ENCODE results near the gene LAMB4.

Gene LAMB4, protein sequence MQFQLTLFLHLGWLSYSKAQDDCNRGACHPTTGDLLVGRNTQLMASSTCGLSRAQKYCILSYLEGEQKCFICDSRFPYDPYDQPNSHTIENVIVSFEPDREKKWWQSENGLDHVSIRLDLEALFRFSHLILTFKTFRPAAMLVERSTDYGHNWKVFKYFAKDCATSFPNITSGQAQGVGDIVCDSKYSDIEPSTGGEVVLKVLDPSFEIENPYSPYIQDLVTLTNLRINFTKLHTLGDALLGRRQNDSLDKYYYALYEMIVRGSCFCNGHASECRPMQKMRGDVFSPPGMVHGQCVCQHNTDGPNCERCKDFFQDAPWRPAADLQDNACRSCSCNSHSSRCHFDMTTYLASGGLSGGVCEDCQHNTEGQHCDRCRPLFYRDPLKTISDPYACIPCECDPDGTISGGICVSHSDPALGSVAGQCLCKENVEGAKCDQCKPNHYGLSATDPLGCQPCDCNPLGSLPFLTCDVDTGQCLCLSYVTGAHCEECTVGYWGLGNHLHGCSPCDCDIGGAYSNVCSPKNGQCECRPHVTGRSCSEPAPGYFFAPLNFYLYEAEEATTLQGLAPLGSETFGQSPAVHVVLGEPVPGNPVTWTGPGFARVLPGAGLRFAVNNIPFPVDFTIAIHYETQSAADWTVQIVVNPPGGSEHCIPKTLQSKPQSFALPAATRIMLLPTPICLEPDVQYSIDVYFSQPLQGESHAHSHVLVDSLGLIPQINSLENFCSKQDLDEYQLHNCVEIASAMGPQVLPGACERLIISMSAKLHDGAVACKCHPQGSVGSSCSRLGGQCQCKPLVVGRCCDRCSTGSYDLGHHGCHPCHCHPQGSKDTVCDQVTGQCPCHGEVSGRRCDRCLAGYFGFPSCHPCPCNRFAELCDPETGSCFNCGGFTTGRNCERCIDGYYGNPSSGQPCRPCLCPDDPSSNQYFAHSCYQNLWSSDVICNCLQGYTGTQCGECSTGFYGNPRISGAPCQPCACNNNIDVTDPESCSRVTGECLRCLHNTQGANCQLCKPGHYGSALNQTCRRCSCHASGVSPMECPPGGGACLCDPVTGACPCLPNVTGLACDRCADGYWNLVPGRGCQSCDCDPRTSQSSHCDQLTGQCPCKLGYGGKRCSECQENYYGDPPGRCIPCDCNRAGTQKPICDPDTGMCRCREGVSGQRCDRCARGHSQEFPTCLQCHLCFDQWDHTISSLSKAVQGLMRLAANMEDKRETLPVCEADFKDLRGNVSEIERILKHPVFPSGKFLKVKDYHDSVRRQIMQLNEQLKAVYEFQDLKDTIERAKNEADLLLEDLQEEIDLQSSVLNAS (N-terminal part only)

DNA sequence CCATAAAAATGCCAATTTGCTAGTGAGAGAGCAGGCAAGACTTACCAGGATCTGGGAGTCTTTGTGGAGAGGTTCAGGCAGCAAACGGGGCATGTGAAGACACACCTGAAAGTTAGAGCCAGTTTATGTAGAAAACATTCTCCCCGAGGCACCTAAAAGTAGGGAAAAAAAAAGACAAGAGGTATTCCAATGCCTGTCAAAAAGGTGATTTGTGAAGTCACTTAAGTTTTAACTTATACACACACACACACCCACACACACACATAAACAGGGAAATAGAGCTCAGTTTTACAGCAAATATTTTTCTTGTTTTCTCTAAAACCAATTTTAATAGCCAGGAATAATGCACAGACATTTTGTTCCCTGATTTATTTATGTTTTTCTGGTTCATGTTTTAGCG, at the start of gene LAMB4:
TSS of gene LAMB4 (minus strand) at position 101 of the 400 bp plus-strand sequence. CDS start 7,197 bp downstream, outside the sequence.
- no peak for DNase-seq

DNA sequence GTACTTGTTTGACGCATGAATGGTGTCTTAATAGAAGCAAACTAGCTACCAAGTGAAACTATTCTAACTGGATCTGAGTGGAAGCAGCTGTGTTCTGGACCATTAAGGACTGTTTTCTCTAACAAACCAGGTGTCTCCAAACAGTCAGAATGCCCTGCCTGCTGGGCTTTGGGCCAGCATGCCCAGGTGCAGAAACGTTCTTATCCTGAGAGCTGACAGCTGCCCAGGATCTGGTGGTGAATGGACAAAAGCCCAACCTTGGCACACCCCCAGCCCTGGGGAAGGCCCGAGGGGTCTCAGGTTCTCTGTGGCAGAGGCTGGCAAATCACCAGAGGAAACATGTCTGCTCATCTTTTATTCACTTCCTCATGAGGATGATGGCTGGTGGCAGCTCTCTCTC, 48.2 kb upstream of the LAMB4 start:
- peak; percentile 88 for DNase-seq

DNA sequence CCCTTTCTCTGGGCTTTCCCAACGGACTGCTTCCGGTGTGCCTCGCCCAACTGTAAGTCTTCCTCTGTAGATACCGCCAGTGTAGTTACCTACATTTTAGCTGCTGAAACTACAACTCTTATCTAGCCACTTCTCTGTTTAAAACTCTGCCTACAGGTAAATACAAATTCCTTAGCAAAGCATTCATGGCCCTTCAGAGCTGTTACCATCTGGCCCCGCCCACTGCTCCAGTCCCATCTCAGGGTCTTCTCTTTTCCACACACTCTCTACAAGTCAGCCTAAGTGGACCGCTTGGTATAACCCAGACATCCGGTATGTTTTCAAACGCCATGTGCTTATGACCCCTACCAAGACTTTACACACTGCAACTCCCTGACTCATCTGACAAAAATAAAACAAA, 41.0 kb upstream of the LAMB4 start:
- no peak for DNase-seq

DNA sequence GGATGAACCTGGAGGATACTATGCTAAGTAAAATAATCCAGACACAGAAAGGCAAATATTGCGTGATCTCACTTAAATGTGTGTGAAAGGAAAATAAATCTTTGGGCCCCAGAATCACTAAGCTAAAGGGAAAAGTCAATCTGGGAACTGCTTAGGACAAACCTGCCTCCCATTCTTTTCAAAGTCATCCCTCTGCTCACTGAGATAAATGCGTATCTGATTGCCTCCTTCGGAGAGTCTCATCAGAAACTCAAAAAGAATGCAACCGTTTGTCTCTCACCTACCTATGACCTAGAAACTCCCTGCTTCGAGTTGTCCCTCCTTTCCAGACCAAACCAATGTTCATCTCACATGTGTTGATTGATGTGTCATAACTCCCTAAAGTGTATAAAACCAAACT, 40.1 kb upstream of the LAMB4 start:
- DNase-seq, result no peak

DNA sequence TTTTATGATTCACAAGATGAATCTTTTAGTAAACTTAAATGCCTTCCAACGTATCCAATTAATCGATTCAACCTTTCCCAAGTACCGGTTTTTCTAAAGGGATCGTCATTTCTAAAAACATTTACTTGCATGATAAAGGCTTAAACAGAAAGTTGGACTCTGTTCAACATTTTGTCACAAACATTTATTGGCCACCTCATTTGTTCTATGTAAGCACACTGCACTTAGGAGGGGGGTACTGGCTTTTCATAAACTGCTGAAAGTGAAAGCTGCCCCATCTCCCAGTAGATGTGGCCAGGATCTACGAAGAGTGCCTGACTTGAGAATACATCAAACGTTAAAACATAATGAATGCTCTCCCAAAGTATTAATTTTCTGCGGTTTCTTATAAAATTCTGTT, 37.3 kb upstream of the LAMB4 start:
- DNase-seq, result no peak

DNA sequence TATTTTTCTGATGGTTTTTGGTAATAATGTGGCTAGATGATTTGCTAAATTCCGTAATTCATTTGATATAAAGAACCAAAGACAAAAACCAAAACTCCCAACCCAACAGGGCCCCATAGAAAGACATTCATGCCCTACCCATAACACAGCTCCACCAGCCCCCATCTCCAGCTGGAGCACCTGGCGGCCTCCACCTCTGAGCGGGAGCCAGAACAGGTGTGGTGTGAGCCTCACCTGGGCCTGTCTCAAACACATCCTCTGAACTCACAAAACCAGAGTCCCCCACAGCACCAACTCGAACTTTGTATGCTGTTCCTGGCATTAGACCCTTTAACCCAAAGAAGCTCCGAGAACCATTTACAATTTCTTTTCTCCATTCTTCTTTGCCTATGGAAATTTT, 36.5 kb upstream of the LAMB4 start:
- no peak for DNase-seq

DNA sequence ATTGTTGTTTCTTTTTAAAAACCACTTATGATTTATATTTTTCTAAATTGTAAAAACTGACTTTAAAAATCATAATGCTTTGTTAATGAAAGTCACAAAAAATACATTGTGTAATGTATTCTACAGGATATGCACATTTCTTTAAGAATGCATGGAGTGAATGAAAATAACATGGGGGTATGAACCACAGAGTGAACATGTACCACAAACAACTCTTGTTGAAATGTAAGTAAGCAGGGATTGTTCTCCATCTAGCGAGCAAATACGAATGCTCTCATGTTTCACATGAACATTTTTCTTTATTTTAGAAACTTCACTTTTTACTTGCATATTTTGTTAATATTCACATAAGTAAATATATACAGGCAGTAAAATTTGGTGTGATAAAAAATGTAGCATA, 35.6 kb upstream of the LAMB4 start:
- no peak for DNase-seq

DNA sequence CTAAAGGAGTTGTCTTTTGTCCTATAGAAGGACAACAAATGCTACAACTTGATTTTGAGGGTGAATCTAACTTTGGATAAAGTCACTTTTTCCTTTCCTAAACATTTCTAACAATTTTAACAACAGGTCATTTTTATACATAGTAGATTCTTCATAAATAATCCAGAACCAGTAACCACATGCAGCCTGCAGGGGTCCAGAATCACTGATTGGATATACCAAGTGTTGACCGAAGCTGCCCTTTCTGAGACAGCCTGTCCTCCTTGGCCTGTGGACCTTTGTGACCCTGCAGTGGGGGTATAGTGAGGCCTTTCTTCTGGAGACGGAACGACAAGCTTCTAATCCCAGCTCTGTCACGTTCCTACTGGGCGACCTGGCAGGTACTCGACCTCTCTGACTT, 34.8 kb upstream of the LAMB4 start:
- no peak for DNase-seq

DNA sequence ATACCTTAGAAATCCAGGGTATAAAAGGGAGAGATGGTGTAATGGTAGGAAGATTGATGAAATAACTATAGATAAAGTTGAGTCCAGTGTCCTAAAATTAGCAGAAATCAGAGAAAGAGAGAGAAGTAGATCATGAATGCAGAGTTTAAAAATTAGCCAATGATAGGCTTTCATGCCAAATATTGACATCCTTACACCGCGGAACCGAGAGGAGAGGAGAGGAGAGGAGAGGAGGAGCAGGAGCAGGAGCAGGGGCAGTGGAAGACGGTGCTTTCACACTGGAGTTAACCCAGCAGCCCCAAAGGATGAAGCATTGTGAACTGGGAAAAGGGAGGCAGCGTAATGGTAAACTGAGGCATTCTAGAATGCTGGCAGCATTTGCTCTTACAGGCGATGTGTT, 34.2 kb upstream of the LAMB4 start:
- no peak for DNase-seq

DNA sequence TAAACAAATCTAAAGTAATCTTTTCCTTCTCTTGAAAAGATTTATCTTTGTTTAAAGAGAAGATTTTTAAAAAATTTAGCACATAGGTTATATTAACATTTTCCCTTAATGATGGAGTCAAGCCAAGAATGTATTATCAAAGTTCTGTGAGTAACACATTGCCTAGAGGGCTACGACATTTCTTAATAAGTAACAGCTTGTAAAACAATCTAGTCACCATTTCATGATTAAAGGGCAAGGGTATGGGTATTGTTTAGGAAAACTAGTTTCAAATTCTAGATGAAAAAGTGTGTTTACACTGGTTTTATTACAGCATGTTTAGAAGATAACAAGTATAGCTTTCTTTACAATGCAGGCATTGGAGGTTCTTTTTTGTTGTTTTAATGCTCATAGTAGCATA, 28.6 kb upstream of the LAMB4 start:
- DNase-seq, result no peak

DNA sequence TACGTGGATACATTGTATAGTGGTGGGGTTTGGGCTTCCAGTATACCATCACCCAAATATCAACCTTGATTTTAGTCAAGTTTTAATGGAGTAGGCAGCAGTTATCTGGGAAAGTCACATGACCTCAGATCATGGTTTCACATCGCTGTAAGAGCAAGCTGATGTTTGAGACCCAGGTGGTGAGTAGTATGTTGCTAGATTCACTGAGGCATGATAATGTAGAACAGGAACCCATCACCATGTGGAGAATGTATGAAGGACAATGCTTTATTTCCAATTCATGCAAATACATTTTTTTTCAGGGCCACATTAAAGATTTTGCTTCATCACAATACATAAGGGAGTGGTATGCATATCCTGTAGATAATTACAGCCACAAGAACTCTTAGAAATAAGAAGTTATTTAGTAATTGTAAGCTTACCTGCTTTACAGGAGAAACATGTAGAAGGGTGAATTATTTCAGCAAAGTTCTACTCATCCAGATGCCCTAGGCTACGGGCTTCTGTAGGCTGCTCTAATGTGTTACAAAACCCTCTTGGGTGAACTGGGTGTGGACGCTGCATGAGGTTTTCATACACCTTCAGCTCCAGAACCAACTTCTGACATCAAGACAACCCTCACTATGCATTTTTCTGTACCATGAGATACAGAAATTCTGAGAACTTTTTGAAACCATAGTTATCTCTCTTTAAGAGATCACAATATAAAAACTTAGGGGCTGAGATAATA, 27.6 kb upstream of the LAMB4 start:
- DNase-seq, result no peak

DNA sequence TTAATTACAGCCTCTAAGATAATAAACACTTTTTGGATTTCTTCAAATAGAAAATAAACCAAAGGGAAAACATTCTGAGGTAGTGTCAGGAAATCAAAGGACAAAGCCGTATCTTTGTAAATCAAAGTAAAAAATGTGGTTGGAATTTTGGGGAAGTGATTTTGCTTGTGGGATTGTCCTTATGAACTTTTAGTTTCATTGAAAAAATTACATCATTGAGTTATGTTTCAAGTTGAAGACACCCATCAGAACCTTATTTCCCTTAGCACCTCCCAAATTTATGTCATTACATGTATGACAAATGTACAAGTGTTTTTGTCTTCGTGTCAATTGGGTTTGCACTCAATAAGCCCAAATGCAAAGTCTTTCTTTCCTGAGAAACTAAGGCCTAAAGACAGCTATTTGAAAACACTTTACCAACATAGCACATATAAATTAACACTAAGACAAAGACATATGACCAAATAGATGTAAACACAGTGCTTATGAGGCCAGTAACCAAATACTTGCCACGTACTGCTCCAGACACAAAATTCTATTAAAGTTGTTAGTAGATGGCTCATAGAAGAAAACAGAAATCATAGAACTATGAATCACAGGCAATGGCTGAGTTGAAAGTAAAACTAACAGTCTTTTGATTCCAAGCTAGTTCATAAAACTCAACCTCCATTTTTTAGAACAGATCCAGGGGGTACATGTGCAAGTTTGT, 26.9 kb upstream of the LAMB4 start:
- no peak for DNase-seq

DNA sequence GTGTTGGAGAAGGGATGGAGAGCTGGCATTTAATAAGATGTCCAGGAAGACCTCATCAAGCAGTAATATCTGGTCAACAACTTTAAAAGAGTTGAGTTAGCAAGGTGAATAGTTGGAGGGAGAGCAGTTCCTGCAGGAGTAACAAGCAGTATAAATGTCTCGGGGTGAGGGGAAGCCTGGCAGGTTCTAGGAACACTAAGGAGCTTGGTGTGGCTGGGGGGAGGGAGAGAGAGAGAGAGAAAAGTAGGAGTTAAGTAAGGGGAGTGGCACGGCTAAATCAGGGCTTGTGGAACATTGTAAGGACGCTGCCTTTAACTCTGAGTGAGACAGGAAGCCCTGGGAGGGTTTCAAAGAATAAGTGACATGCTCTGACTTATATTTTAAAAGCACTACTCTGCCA, 22.0 kb upstream of the LAMB4 start:
- no peak for DNase-seq

DNA sequence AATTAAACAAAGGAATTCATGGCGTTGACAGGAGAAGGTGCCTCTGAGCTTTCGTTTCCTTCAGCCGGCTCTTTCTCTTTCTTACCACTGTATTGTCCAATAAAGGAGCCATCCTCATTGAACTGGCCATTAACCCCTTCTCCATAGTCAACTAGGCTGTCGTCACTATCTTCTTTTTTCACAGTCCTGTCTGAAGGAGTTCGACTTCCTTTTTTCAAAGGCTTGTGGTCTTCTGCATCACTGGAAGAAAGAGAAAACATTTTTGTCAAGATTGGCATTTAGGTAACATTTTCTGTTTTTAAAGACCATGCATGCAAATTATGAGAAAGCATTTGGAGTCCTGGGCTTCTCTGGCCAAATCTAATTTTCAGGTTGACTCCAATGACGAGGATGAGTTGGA, 19.7 kb upstream of the LAMB4 start:
- DNase-seq, result no peak

DNA sequence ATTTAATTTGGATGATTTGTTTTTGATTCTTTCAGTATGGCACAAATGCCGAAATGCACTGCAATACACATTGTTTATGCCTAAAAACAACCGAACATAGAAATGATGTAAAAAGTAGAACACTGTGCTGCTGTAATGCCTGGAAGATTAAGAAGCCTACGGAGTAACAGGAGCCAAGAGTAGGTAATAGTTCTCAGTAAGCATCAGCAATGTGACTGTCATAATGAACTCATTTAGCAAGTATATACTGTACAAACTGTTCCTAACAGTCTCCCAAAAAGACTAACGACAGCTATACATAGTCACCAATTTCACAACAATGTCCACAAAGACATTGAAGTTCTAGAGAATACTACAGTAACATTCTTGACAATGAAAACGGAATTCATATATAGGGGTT, 19.0 kb upstream of the LAMB4 start:
- DNase-seq, result no peak

DNA sequence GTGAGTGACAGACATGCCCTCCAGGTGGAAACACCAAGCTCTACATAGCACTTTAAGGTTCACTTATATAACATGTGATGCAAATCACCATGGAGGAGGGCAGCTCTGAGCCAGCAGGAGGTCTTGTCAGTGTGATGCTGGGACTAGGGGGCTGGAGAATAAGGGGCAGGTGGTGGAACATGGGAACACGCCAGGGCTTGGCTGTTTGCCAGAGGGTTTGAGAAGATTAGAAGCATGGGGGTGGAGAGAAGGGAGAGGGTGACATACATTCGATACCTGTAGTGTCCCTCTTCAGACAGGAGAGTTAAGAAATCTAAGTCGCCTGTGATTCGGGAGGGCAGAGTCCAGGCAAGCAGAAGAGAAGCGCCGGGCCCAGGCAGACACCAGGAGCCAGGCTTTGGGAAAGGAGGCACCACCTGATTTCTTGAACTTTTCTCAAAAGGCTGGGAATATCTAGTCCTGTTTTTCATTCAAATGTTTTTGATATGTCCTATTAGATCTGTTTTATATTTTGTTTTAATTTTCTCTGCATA, 16.9 kb upstream of the LAMB4 start:
- DNase-seq, result peak; percentile 57

DNA sequence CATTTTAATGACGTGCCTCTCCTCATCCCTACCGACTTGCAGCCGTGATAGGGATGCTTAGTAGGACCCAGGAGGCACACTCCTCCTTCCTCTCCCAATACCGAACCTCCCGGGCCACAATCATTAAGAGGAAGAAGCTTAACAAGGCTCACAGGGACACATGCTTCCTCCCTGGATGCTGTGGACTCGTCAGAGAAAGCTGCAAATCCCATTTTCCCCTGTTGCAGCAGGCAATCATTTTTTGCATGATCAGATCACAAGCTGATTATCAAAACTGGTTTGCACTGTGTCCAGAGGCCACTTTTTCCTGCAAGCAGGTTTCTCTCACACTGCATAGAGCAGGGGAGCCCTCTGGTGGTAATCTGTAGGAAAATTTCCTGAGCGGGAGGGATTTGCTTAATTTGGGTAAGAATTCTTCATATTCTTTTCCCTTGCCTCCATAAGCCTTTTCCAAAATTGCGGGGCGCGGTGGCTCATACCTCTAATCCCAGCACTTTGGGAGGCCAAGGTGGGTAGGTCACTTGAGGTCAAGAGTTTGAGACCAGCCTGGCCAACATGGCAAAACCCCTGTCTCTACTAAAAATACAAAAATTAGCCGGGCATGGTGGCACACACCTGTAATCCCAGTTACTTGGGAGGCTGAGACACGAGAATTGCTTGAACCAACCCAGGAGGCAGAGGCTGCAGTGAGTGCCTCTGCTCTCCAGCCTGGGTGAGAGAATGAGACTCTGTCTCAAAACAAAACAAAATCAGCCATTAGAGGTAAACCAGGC, 16.1 kb upstream of the LAMB4 start:
- peak; percentile 47 for DNase-seq

DNA sequence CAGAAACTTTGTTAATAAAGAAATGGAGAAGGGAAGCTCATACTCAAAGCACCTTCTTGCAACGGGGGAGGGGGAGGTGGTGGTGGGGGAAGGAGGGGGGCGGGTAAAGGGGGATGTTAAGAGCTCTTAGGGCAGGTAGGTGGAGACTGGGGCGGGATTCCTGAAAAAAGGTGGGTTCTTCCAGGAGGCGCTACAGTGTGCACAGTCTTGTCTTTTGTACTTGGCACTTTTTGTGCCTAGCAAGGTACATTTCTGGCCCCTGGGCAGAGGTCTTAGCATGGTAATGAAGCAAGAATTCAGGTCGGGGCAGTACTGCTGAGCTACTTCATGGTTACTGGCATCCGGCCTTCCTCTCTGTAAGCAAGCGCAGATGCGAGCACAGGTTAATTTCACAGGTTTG, 15.2 kb upstream of the LAMB4 start:
- no peak for DNase-seq

DNA sequence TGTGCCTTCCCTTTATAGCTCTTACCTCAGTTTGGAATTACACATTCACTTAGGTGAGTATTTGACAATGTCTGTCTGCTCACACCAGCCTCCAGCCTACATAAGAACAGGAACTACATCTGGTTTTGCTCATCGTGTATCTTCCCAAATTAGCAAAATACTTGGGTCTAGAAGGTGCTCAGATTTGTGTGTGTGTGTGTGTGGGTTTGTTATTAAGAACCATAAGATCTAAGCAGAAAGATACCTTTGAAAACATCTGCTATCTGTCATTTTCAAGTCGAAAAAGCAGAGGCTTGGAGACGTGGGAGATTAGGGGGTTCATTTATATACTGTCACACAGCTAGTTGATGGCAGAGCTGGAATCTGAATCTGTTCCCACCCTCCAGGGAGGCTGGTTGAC, 14.8 kb upstream of the LAMB4 start:
- DNase-seq, result no peak

DNA sequence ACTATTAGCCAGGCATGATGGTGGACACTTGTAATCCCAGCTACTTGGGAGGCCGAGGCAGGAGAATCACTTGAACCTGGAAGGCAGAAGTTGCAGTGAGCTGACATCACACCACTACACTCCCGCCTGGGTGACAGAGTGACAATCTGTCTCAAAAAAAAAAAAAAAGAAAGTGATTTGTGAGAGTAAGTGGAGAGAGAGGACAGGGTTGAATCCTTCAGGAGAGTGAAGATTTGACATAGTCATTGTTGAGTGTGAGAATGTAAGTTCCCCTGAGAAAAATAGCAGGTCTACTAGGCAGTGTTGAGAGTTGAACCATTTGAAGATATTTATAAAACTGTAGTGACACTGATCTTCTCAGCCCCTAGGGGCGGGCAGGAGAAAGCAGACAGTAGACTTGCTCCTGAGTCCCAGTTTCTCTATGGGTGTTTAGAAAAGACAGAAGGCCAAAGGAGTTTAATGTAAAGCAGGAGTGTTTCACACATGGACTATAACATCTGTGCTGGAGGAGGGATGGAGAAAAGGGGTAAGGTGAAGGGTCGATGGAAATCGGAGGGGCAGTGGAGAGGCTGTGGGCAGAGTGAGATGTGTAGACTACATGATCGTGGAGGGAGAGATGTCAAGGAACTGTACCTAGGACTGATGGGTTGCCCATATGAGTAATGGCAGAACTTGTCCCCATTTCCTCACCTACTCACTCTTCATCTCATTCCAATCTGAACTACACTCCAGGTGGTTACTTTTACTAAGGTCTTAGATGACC, 13.7 kb upstream of the LAMB4 start:
- DNase-seq, result no peak
